Lower leg skin (tissue), 4 donors: ENCODE results near the gene INTS14. TPM values are rescaled to one million over a fixed set of nuclear protein-coding genes. Genes with fewer than 3 reads are reported as not detected.
A peak's percentile ranks its signal among the peaks of the same experiment; 100 is the strongest.

ENCODE experiments used
- DNase-seq, 2 donors: peaks; one replicate each; pipeline ENCODE4 v3.0.0-alpha.2; 2019; ENCODE audit warnings: low spot score in 2 of 2
- H3K4me3 ChIP-seq: fragments of 200-600 bp; sonication (generic); 2 replicates; pipeline ENCODE4 v1.5.1; 2017; ENCODE audit warnings: mild to moderate bottlenecking, low read depth; ENCODE audit not compliant: poor library complexity, severe bottlenecking
- POLR2A ChIP-seq, 2 donors: fragments of 450-650 bp; IDR thresholded peaks; one replicate each; pipeline ENCODE4 v1.6.1; 2016 to 2017; ENCODE audit warnings: antibody characterized with exemption in 2 of 2, mild to moderate bottlenecking in 1 of 2, moderate library complexity in 1 of 2
- WGBS, 2 donors: methylation state at CpG; one replicate each; pipeline ENCODE4 v1.1.5; 2018; 5-methylcytosine and 5-hydroxymethylcytosine counted together
- intact Hi-C: fragments of 100-400 bp; cut with DNase I; formaldehyde crosslinking; loops from one replicate; pipeline ENCODE4 v1.15.0; 2023; ENCODE audit warnings: low total_unique reads
- total RNA-seq, 4 donors: library from RNA; depleted of rRNA; stranded (reverse); fragments of >200 nt; gene quantifications; one replicate each; pipeline ENCODE4 v1.1.0, GENCODE V29; 2016
- TF ChIP-seq, protein P1 (sequence below), 3 donors: fragments of 450-650 bp; IDR thresholded peaks; one replicate each; pipeline ENCODE4 v1.5.1; 2016; ENCODE audit warnings: antibody characterized with exemption in 3 of 3, mild to moderate bottlenecking in 3 of 3, moderate library complexity in 2 of 3

The INTS14 gene
- total RNA-seq, result 10 to 100 TPM; 22.6 to 37.6 (median 32.7) TPM

DNA sequence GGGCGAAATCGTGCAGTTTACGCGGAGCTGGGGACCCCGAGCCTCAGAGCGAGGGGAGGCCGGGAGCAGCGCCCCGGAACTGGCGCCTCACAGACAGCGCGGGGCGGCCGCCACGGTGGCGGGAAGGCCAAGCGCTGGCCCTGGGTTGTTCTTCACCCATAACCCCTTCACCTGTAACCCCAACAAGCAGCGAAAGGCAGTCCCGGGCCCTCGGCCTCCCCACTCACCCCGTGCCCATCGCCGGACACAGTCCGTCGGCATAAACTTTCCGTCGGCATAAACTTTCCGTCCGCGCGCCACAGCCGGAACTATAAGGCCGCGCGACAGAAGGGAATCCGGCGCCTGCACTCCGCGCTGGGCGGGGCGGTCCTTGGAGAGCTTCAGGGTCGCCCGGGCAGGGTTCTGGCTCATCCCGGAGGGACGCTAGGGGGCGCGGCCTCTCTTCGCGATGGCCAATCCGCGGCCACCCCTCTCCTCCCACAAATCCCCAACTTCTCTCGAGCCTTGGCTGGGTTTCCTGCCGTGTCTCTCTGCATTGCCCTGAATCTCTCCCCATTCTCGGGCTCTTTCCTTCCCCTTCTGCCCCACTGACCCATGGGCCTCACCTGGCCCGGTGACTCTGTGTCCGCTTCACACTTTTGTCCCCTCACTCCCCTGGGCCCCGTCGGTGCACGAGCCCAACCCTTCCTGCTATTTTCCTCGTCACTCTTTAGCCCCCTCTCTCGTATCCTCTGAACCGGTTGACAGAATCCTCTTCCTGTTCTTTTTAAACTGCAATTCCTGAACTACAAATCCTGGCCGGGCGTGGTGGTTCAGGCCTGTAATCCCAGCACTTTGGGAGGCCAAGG, at the start of gene INTS14:
Gene INTS14, minus strand, starts transcription at position 261 of the 848 bp plus-strand sequence. CDS start 3,751 bp downstream, outside the sequence.
- TF ChIP-seq, protein P1, sequence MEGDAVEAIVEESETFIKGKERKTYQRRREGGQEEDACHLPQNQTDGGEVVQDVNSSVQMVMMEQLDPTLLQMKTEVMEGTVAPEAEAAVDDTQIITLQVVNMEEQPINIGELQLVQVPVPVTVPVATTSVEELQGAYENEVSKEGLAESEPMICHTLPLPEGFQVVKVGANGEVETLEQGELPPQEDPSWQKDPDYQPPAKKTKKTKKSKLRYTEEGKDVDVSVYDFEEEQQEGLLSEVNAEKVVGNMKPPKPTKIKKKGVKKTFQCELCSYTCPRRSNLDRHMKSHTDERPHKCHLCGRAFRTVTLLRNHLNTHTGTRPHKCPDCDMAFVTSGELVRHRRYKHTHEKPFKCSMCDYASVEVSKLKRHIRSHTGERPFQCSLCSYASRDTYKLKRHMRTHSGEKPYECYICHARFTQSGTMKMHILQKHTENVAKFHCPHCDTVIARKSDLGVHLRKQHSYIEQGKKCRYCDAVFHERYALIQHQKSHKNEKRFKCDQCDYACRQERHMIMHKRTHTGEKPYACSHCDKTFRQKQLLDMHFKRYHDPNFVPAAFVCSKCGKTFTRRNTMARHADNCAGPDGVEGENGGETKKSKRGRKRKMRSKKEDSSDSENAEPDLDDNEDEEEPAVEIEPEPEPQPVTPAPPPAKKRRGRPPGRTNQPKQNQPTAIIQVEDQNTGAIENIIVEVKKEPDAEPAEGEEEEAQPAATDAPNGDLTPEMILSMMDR (IDR thresholded peaks at IDR 0.05), result peak in 1 of 3 donors; percentile 60
- no peak for TF ChIP-seq POLR2A (IDR thresholded peaks at IDR 0.05)
- intact Hi-C loops, result no loop called here
- peak within 1 kb of the TSS; percentile 83 for H3K4me3 ChIP-seq
- 0% methylated on average over 42 to 60 of the region's 64 CpGs for WGBS, 2 donors
- DNase-seq, result peak; percentile 97 to 99

DNA sequence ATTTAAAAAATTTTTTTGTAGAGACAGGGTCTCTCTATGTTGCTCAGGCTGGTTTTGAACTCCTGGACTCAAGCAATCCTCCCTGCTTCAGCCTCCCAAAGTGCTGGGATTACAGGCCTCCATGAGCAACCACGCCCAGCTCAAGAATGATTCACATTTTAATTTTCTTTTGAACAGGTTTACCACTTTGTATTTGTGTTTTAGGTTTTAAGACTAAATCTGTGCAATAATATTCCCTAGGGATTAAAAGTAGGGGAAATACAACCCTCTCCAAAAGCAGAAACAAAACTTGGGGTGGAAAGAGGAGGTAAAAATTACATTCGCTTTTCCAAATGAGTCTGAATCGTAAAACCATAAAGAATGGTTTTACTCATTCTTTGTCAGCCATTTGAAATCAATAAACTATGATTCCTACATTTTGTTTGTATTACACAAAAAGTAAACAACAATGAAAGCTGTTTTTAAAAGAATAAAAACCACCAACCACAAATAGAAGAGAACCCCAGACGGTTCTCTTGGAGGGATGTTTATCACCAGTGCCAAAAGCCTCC, 48.6 kb upstream of the INTS14 start:
- no peak overlapping the region for H3K4me3 ChIP-seq
- TF ChIP-seq POLR2A (IDR thresholded peaks at IDR 0.05), result no peak
- TF ChIP-seq, protein P1 (IDR thresholded peaks at IDR 0.05), result no peak
- intact Hi-C loops, result no loop called here
- DNase-seq, result no peak
- 85 to 90% methylated on average over 4 of the region's 4 CpGs for WGBS, 2 donors

DNA sequence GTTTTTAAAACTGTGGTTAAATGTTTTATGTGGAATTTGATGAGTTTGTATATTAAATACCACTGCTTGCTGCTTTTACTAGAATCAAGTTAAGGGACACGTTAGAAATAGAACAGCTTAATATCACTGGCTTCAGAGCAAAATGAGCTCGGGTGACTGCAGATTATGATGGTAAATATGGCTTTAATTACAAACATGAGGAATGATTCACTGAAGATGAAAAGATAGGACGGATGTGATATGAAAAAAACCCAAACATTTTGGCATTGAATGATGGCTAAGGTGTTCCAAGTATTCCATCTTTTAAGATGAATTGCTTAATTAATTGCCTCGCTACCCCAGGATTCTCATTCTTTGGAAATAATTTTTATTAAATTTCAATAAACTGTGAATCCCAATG, 44.5 kb upstream of the INTS14 start:
- DNase-seq, result no peak
- no peak overlapping the region for H3K4me3 ChIP-seq
- intact Hi-C loops, result no loop called here
- WGBS, 2 donors, result 36 to 40% methylated on average over 4 of the region's 4 CpGs
- TF ChIP-seq POLR2A (IDR thresholded peaks at IDR 0.05), result no peak

DNA sequence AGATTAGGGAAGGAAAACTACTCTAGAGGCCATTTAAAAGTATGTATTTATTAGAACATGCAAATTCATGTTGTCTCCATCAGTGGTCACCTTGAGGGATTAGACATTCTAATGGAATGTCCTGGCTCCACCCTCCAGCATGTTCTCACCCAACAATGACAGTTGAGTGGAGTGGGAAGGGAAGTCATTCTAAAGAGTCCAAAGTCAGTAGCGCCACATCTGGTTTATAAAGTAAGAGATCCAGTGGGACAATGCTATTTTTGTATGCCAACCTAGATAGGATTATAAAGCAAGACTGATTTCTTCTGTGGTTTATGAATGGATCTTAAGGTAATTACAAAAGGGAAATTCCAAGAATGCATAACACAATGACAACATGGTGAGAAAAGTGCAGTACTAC, 44.1 kb upstream of the INTS14 start:
- TF ChIP-seq POLR2A (IDR thresholded peaks at IDR 0.05), result no peak
- TF ChIP-seq, protein P1 (IDR thresholded peaks at IDR 0.05), result no peak
- 79 to 81% methylated on average over 1 of the region's 1 CpG for WGBS, 2 donors
- intact Hi-C loops, result no loop called here
- DNase-seq, result no peak
- H3K4me3 ChIP-seq, result no peak overlapping the region

DNA sequence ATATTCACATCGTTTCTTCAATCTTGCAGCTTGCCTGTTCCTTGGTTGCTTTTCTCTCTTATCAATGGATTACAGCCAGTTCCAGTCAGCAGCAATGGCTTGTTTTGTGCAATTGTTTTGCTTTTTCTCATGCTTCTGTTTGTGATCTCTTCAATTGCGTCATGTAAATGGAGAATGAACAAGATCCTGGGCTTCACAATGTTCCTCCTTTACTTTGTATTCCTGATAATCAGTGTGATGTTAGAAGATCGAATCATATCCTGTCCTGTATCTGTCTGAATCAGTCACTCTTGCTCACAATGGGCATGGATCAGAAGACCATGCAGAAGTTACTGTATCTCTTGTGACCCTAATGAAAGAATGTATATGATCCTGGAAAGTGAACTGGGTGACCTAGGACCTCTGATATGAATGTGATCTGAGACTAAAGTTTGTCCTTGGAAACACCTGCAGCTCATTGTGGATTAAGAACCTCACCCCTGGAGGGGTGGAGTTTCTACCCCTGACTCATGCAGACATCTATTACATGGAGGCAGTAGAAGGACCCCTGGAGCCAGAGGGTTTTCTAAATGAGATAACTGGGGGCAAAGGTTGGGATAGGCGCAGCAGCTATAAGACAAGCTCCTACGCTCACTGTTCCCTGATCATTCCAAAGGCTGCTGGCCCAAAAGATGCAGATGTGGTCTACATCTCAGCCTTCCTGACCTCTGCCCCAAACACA, 43.0 kb upstream of the INTS14 start:
- 92 to 94% methylated on average over 5 of the region's 5 CpGs for WGBS, 2 donors
- TF ChIP-seq, protein P1 (IDR thresholded peaks at IDR 0.05), result no peak
- no peak for TF ChIP-seq POLR2A (IDR thresholded peaks at IDR 0.05)

DNA sequence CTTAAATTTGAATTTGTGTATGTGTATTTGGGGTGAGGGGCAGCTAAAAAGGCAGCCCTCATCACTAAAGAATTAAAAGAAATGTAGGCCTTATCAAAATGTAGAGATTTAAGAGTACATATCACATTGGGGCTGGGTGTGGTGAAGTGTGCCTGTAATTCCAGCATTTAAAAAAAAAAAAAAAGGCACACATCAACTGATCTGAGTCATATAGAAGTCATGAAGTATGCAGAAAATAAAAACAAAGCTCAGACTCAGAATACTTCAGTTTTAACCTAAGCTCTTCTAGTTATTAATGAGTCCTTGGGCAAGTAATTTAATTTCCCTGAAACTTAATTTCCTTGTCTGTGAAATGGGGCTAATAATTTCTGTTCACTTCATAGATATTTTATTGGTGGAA, 42.4 kb upstream of the INTS14 start:
- TF ChIP-seq POLR2A (IDR thresholded peaks at IDR 0.05), result no peak
- TF ChIP-seq, protein P1 (IDR thresholded peaks at IDR 0.05), result no peak
- no peak for DNase-seq
- intact Hi-C loops, result no loop called here

More for the DNA sequence above, 43.0 kb upstream of the INTS14 start:
- intact Hi-C loops, result no loop called here
- H3K4me3 ChIP-seq, result no peak overlapping the region
- DNase-seq, result no peak

More for the DNA sequence above, 42.4 kb upstream of the INTS14 start:
- H3K4me3 ChIP-seq, result no peak overlapping the region
